ENCODE results near the gene NDRG4. TPM values are rescaled to one million over a fixed set of nuclear protein-coding genes. Genes with fewer than 3 reads are reported as not detected.

The NDRG4 gene
- total RNA-seq, 1 experiment from 2014 or later, result 8.6 TPM

DNA sequence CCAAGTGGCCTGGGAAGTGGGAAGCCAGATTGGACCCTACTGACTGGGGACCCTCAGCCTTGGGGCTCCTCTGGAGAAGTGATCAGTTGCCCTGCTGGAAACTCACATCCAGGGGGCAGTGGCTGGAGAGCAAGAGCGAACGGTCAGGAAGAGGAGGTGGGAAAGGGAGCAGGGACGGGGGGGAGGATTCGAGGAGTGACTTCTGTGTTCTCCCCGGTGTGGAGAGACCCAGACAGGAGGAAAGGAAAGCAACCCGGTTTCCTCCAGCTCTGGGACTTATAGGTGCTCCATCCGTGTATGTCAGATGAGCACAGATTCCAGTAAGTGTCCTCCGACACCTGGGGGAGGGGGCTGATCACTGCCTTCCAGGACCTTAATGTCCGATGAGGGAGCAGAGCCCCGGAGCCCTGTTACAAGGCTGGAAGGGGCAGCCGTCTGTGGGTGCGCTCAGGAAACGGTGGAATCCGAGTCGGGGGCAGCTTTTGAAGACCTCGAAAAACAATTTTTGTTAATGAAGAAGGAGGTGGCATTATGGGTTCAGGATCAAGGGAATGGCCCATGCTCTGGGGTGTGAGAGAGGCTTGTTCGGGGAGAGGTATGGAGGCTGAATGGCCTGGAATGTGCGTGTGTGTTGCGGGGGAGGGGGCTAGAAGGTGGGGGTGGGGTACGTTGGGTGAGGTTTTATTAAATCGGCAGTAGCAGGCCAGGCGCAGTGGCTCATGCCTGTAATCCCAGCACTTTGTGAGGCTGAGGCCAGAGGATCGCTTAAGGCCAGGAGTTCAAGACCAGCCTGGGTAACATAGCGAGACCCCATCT lies 34.8 kb upstream of the NDRG4 start:
- DNase-seq (ENCODE audit: low read depth, low spot score) (no peak), ATAC-seq (no peak)
- Histone ChIP-seq H3K27ac (ENCODE audit: low read depth, low read length) (no peak overlapping the region), H3K9ac (ENCODE audit: low read length) (no peak overlapping the region), H2AFZ (ENCODE audit: low read depth, low read length, poor library complexity, severe bottlenecking) (no peak overlapping the region), H3K9me3 (ENCODE audit: control insufficient read depth in 1 of 2, insufficient read depth in 1 of 2, low read depth in 1 of 2, low read length in 2 of 2) (no peaks in the 10 kb centered on the region), H3K4me3 (replicated peaks in 1 of 2; ENCODE audit: low read depth in 1 of 2, low read length in 2 of 2) (no peak overlapping the region), H3K36me3 (ENCODE audit: control insufficient read depth in 1 of 2, insufficient read depth in 2 of 2, low read length in 2 of 2) (no peaks in the 10 kb centered on the region), H3K4me1 (ENCODE audit: control insufficient read depth in 1 of 2, insufficient read depth in 2 of 2, low read length in 2 of 2) (peaks cover 3 to 23% of the 10 kb centered on the region in 2 experiments; a peak in 2 of 4 replicates), H3K4me2 (ENCODE audit: low read length) (no peak overlapping the region), H3K79me2 (ENCODE audit: insufficient read depth, low read length) (no peaks in the 10 kb centered on the region), H3K27me3 (ENCODE audit: insufficient read depth, low read length) (no peaks in the 10 kb centered on the region), H4K20me1 (ENCODE audit: insufficient read depth) (no peaks in the 10 kb centered on the region), H3K9me2 (ENCODE audit: insufficient read depth) (no peaks in the 10 kb centered on the region)
- ChIA-PET RAD21 (ENCODE audit: low non-redundant PET in 1 of 2, low total read pairs in 2 of 2, uncharacterized antibody in 2 of 2, unreplicated experiment in 2 of 2) (interaction anchor here in 1 of 2 experiments (0.5 kb wide), 1 partner anchor 41 kb away, joined by 5 read pairs; no protein-coding TSS in a partner anchor), CTCF (no interaction called here), POLR2A (no interaction called here)
- BruUV-seq (replicated peaks), result no TSS peak
- intact Hi-C loops (cut with micrococcal nuclease), result no loop called here
- no peak for TF ChIP-seq ZFX (IDR thresholded peaks at IDR 0.05)
- TF ChIP-seq, protein P1, sequence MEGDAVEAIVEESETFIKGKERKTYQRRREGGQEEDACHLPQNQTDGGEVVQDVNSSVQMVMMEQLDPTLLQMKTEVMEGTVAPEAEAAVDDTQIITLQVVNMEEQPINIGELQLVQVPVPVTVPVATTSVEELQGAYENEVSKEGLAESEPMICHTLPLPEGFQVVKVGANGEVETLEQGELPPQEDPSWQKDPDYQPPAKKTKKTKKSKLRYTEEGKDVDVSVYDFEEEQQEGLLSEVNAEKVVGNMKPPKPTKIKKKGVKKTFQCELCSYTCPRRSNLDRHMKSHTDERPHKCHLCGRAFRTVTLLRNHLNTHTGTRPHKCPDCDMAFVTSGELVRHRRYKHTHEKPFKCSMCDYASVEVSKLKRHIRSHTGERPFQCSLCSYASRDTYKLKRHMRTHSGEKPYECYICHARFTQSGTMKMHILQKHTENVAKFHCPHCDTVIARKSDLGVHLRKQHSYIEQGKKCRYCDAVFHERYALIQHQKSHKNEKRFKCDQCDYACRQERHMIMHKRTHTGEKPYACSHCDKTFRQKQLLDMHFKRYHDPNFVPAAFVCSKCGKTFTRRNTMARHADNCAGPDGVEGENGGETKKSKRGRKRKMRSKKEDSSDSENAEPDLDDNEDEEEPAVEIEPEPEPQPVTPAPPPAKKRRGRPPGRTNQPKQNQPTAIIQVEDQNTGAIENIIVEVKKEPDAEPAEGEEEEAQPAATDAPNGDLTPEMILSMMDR (IDR thresholded peaks at IDR 0.05 in 2 of 3, conservative IDR thresholded peaks at IDR 0.05 in 1 of 3; ENCODE audit: borderline replicate concordance in 1 of 3, insufficient read depth in 1 of 3, low read depth in 2 of 3, low read length in 2 of 3), result 0 out of 6 replicates have a peak, but pooled peaks of 1 of the 3 experiments have one; percentile 2

DNA sequence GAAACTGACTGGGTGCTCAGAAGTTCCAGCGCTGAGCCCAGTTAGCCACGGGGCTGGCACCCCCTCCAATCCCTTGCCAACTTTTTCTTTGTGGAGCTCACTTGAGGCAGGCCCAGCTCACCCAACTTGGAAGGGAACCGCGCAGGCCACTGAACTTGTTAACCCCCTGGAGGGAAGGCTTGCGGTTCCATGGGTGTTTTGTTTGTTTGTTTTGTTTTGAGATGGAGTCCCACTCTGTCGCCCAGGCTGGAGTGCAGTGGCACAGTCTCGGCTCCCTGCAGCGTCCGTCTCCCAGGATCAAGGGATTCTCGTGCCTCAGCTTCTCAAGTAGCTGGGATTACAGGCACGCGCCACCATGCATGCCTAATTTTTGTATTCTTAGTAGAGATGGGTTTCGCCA lies 34.1 kb upstream of the NDRG4 start:
- Histone ChIP-seq H3K9ac (ENCODE audit: low read length) (no peak overlapping the region), H3K27ac (ENCODE audit: low read depth, low read length) (no peak overlapping the region), H3K36me3 (ENCODE audit: control insufficient read depth in 1 of 2, insufficient read depth in 2 of 2, low read length in 2 of 2) (no peaks in the 10 kb centered on the region), H3K4me3 (replicated peaks in 1 of 2; ENCODE audit: low read depth in 1 of 2, low read length in 2 of 2) (no peak overlapping the region), H3K4me2 (ENCODE audit: low read length) (no peak overlapping the region), H3K27me3 (ENCODE audit: insufficient read depth, low read length) (no peaks in the 10 kb centered on the region), H4K20me1 (ENCODE audit: insufficient read depth) (no peaks in the 10 kb centered on the region), H3K9me3 (ENCODE audit: control insufficient read depth in 1 of 2, insufficient read depth in 1 of 2, low read depth in 1 of 2, low read length in 2 of 2) (no peaks in the 10 kb centered on the region), H3K79me2 (ENCODE audit: insufficient read depth, low read length) (no peaks in the 10 kb centered on the region), H3K9me2 (ENCODE audit: insufficient read depth) (no peaks in the 10 kb centered on the region), H2AFZ (ENCODE audit: low read depth, low read length, poor library complexity, severe bottlenecking) (no peak overlapping the region), H3K4me1 (ENCODE audit: control insufficient read depth in 1 of 2, insufficient read depth in 2 of 2, low read length in 2 of 2) (peaks cover 3 to 16% of the 10 kb centered on the region in 2 experiments; a peak in 2 of 4 replicates)
- POLR2A ChIA-PET, result no interaction called here
- RAD21 ChIA-PET (ENCODE audit: low non-redundant PET in 1 of 2, low total read pairs in 2 of 2, uncharacterized antibody in 2 of 2, unreplicated experiment in 2 of 2), result interaction anchor here in 1 of 2 experiments (0.5 kb wide), 1 partner anchor 40 kb away, joined by 5 read pairs; no protein-coding TSS in a partner anchor
- ATAC-seq (no peak), DNase-seq (ENCODE audit: low read depth, low spot score) (no peak)
- BruUV-seq (replicated peaks), result no TSS peak
- intact Hi-C loops (cut with micrococcal nuclease), result no loop called here
- CTCF ChIA-PET, result no interaction called here
- TF ChIP-seq, protein P2, sequence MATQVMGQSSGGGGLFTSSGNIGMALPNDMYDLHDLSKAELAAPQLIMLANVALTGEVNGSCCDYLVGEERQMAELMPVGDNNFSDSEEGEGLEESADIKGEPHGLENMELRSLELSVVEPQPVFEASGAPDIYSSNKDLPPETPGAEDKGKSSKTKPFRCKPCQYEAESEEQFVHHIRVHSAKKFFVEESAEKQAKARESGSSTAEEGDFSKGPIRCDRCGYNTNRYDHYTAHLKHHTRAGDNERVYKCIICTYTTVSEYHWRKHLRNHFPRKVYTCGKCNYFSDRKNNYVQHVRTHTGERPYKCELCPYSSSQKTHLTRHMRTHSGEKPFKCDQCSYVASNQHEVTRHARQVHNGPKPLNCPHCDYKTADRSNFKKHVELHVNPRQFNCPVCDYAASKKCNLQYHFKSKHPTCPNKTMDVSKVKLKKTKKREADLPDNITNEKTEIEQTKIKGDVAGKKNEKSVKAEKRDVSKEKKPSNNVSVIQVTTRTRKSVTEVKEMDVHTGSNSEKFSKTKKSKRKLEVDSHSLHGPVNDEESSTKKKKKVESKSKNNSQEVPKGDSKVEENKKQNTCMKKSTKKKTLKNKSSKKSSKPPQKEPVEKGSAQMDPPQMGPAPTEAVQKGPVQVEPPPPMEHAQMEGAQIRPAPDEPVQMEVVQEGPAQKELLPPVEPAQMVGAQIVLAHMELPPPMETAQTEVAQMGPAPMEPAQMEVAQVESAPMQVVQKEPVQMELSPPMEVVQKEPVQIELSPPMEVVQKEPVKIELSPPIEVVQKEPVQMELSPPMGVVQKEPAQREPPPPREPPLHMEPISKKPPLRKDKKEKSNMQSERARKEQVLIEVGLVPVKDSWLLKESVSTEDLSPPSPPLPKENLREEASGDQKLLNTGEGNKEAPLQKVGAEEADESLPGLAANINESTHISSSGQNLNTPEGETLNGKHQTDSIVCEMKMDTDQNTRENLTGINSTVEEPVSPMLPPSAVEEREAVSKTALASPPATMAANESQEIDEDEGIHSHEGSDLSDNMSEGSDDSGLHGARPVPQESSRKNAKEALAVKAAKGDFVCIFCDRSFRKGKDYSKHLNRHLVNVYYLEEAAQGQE (IDR thresholded peaks at IDR 0.05; ENCODE audit: low read depth), result no peak
- TF ChIP-seq SIN3A (IDR thresholded peaks at IDR 0.05; ENCODE audit: low read depth) (no peak), JUND (IDR thresholded peaks at IDR 0.05) (no peak), FOSL1 (IDR thresholded peaks at IDR 0.05; ENCODE audit: low read depth) (no peak), TCF7L2 (IDR thresholded peaks at IDR 0.05; ENCODE audit: borderline replicate concordance, extremely low read depth, insufficient read depth, insufficient read length) (no peak), SRF (IDR thresholded peaks at IDR 0.05; ENCODE audit: low read depth) (no peak), ZFX (IDR thresholded peaks at IDR 0.05) (no peak), SP1 (IDR thresholded peaks at IDR 0.05; ENCODE audit: low read depth) (no peak), EGR1 (IDR thresholded peaks at IDR 0.05; ENCODE audit: low read depth) (no peak), EZH2phosphoT487 (IDR thresholded peaks at IDR 0.05; ENCODE audit: borderline replicate concordance) (no peak), POLR2A (IDR thresholded peaks at IDR 0.05; ENCODE audit: borderline replicate concordance, extremely low read depth, insufficient read depth, insufficient read length) (no peak), ZNF274 (IDR thresholded peaks at IDR 0.05; ENCODE audit: low read depth, low read length) (no peak), CBX3 (IDR thresholded peaks at IDR 0.05; ENCODE audit: low read depth) (no peak)
- TF ChIP-seq, protein P3, sequence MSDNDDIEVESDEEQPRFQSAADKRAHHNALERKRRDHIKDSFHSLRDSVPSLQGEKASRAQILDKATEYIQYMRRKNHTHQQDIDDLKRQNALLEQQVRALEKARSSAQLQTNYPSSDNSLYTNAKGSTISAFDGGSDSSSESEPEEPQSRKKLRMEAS (IDR thresholded peaks at IDR 0.05), result no peak

Measured in HCT116 (cell line).